Uterus (tissue), 2 donors: Measurements from ENCODE around the gene PARP8.

Experiments
- POLR2A ChIP-seq, 2 donors: fragments of 450-650 bp; IDR thresholded peaks; one replicate each; pipeline ENCODE4 v1.6.1; 2016; ENCODE audit warnings: antibody characterized with exemption in 2 of 2, mild to moderate bottlenecking in 1 of 2, moderate library complexity in 1 of 2
- TF ChIP-seq, protein P1 (sequence below), 4 experiments: fragments of 200-600 bp in 2 of 4; fragments of 450-650 bp in 2 of 4; sonication (generic) in 2 of 4; IDR thresholded peaks; one replicate each; pipeline ENCODE4 v1.5.1; 2016 to 2019; ENCODE audit warnings: antibody characterized with exemption in 4 of 4, mild to moderate bottlenecking in 2 of 4, moderate library complexity in 1 of 4

DNA sequence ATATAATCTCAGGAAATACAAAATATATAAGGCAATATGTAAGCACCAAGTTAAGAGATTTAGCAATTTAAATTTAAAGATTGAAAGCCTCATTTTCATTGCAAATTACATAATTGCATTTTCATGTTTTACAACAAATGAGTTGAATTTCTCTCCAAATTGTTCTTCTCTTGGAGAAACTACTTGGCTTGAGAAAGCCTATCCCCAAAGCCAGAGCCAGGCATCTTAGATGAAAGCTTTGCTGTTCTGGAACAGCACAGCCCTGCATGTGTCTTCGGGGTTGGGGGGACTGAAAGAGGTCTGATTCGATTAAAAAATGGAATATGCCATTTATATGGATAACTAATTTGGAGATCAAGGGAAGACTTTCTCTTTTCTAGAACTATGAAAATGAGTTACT is 212.0 kb downstream of the PARP8 start:
- TF ChIP-seq, protein P1, sequence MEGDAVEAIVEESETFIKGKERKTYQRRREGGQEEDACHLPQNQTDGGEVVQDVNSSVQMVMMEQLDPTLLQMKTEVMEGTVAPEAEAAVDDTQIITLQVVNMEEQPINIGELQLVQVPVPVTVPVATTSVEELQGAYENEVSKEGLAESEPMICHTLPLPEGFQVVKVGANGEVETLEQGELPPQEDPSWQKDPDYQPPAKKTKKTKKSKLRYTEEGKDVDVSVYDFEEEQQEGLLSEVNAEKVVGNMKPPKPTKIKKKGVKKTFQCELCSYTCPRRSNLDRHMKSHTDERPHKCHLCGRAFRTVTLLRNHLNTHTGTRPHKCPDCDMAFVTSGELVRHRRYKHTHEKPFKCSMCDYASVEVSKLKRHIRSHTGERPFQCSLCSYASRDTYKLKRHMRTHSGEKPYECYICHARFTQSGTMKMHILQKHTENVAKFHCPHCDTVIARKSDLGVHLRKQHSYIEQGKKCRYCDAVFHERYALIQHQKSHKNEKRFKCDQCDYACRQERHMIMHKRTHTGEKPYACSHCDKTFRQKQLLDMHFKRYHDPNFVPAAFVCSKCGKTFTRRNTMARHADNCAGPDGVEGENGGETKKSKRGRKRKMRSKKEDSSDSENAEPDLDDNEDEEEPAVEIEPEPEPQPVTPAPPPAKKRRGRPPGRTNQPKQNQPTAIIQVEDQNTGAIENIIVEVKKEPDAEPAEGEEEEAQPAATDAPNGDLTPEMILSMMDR (IDR thresholded peaks at IDR 0.05) = no peak
- TF ChIP-seq POLR2A (IDR thresholded peaks at IDR 0.05) = no peak
